GM21381 (cell line): Measurements from ENCODE around the gene LRP4.
A peak's percentile ranks its signal among the peaks of the same experiment; 100 is the strongest.

Source experiments
- ATAC-seq: cut with Tn5 transposase; IDR thresholded peaks from one replicate; pipeline ENCODE4 v1.9.1; 2021; ENCODE audit warnings: mild to moderate bottlenecking, moderate library complexity; ENCODE audit not compliant: unreplicated experiment

The LRP4 gene

GRCh38 chr11:46896719-46897406 lies 21.5 kb downstream of the LRP4 start:
- no peak for ATAC-seq

DNA sequence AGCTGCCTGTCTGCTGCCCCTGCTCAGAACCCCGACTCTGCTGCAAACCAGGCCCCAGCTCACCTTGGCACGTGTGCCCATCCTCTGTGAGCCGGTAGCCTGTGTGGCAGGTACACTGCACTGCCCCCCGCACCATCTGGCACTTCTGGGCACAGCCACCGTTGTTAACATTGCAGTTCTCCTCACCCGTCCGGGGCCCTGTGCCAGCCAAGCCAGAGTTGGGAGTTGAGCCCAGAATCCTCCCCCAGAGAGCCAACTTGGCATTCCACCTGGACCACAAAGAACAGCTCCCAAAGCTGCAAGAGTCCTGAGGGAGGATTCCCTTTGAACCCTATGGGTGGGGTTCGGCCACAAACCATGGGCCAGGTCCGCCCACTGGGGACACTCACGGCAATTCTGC lies 22.5 kb downstream of the LRP4 start:
- ATAC-seq, result no peak

DNA sequence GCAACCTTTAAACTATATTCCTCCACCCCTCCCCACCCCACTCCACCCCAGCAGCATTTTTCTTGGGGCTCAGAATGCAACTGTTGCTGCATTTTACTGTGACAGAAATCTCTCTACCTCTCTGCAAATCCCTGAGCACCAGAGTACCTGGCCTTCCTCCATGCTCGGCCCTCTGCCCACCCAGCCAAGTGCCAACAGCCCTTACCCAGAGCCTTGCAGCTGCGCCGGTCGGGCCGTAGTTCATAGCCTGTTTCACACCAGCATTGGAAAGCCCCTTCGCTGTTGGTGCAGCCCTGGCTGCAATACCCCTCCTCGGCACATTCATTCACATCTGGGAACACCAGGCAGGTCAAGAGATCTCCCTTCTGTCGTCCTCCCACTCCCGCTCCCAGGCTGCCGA lies 23.4 kb downstream of the LRP4 start:
- no peak for ATAC-seq

GRCh38 chr11:46894506-46894905 lies 23.8 kb downstream of the LRP4 start:
- ATAC-seq, result no peak

DNA sequence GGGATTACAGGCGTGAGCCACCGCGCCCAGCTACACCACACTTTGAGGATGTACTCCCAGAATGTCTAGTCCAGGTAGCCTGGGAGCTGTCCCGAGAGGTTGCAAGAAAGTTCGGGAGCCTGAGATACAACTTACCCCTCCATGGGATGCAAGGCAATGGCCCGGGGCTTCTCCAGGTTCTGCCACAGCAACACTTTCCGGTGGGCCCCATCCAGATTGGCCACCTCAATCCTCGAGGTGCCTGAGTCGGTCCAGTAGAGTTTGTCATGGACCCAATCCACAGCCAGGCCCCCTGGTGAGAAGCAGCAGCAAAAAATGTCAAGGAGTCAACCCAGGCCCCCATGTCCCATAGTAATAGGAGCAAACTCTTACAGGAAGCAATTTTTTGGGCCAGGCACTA lies 25.5 kb downstream of the LRP4 start:
- no peak for ATAC-seq

DNA sequence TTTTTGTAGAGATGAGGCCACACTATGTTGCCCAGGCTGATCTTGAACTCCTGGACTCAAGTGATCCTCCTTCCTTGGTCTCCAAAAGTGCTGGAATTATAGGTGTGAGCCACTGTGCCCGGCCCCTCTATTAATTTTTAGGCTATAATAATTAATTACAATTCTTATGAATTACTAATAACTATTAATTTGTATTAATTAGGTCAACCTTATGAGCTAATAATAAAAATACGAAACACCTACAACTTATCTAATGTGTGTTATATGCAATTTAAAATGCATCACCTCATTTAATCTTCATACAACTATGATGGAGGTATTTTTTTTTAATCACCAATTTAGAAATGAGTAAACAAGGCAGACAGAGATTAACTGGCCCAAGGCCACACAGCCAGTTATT lies 26.2 kb downstream of the LRP4 start:
- ATAC-seq, result no peak

DNA sequence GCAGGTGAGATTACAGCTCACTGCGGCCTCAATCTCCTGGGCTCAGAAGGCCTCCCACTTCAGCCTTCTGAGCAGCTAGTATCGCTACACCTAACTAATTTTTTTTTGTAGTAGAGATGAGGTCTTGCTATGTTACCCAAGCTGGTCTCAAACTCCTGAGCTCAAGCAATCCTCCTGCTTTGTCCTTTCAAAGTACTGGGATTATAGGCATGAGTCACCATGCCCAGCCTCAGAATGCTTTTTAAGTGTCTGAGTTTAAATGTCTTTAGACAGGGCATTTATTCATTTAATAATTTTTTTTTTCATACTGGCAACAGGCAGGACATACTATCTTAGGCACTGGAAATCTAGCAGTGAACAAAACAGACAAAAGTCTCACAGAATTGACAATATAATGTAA lies 27.7 kb downstream of the LRP4 start:
- no peak for ATAC-seq

- ATAC-seq, result peak; percentile 65
Measured at GRCh38 chr11:46889689-46890475, 28.5 kb downstream of the LRP4 start.

DNA sequence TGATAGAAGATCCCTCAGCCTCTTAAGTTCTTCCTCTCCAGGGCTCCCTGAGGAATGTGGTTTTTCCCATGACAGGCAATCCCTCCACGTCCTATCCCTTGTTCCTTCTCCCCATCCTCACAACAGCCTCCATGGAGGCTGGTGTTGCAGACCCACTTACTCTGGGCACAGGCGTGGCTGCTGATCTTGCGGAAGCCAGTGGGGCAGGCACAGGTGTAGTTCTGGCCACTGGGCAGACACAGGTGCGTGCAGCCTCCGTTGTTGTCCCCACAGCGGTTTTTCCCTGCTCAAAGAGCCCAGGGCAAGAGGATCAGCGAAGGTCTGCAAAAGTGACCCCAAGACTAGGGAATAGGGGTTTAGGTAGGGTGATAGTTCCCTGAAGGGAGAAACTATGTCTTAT lies 29.1 kb downstream of the LRP4 start:
- no peak for ATAC-seq

- no peak for ATAC-seq
Measured at GRCh38 chr11:46888636-46889035, 29.7 kb downstream of the LRP4 start.

- no peak for ATAC-seq
Measured at GRCh38 chr11:46886211-46886610, 32.1 kb downstream of the LRP4 start.

DNA sequence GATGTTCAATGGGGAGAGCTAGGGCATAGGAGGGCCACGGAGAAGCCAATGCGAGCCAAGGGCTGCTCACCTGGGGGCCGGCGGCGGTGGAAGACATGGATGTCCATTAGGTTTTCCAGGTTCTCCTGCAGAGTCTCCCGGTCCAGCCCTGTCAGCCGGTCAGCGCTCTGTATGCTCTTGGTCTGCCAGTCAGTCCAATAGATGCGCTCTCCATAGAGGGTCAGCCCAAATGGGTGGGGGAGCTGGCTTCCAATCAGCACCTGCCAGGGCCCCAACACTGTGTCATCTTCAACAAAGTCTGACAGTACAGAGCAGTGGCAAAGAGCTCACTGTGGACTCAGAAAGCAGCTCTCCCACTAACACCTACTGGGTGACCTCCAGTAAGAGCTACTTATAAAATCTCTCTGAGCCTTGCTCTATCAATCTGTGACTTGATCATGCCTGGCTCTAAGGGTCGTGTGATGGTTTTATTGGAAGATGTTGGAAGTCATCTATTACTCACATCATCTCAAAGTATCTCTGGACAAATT lies 39.2 kb downstream of the LRP4 start:
- ATAC-seq, result no peak

GRCh38 chr11:46877580-46877979 lies 40.8 kb downstream of the LRP4 start:
- ATAC-seq, result no peak

DNA sequence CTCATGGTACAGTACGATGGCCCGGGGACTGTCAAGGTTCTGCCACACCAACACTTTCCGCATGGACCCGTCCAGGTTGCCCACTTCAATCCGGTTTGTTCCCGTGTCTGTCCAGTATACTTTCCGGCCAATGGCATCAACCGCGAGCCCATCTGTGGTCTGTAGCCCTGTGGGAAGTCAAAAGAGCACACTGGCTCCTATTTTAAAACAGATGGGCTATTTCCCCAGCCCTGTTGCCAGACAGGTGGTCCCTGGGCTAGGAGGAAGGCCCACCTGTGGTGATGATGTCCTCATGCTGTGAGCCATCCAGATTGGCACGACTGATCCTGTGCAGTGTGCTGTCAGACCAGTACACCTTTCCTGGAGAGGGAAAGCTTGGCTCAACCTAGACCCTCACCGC lies 41.9 kb downstream of the LRP4 start:
- no peak for ATAC-seq

DNA sequence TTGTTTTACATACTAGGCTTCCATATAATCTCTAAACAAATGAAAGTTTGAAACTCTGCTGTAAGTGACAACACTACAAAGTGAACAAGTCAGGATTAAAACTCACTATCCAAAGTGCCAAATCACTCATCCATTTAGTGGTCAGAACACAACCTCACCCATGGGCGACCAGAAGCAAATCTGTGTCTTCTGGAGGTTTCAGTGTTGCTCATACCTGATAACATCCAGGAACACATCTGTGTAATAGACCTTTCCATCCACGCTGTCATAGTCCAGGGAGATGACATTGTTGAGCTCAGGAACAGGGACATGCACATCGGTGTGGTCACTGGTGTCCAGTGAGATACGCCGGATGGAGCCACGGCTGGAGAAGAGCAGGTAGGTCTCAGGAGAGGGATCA lies 43.8 kb downstream of the LRP4 start:
- no peak for ATAC-seq

GRCh38 chr11:46868912-46869311 lies 49.4 kb downstream of the LRP4 start:
- no peak for ATAC-seq

DNA sequence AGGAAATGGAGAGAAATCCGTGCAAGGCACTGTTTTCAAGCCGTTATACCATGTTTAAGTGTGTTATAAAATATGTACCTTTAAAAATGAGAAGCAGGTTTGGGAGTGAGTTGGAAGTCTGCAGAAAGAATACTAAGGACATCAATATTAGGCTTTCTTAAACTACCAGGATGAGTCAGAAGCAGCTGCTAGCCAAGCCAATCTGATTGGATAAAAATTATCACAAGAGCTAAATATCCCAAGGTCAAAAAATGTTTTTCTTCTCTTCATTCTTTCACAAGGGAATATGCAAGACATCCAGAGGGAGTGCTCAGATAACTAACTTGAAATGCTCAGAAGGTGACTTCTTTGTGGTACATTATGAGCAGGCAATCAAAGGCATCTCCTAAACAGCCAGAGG lies 53.0 kb downstream of the LRP4 start:
- ATAC-seq, result no peak

DNA sequence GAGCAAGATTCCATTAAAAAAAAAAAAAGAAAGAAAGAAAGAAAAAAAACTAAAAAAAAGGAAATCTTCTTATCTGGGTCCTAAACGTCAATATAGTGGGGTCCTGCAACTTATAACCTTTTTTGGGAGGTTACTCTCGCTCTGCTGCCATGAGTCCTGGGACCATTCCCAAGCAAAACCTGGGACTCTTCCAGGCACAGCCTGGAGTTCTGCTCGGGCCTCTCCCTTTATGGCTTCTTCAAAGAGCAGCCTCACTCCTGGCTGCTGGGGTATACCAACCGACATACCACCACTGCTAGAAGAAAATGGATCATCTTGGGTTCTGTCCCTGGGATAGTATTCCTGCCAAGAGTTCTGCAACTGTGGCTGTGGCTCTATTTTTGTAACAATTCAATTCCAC lies 58.1 kb downstream of the LRP4 start:
- ATAC-seq, result no peak

DNA sequence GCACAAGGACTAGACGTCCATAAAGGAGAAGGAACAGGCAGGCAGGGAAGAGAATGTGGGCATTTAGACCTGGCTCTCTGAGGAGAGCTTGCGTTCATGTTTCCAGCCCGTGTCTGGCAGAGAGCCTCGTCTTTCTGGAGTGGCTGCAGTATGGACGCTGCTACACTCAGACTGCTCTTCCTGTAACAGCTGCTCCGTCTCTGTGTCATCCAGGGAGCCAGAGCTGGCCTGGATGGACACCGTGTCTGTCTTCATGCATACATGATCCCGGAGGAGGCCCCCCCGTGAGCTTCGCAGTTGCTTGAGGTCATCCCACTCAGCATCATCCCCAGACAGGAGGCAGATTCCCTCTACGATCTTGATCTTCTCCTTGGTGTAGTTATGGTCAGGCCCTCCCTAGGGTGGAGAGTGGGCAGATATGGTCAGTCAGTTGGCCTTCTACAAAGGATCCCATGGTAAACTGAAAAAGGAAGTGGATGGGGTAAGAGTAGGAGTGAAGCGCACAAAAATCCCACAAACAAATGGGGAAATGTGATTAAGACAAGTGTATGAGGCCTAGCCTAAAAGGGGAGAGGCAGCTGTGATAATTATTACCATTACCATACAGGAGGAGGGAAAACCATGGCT lies 59.3 kb downstream of the LRP4 start:
- no peak for ATAC-seq

- no peak for ATAC-seq
Measured at GRCh38 chr11:46857666-46858065, 60.7 kb downstream of the LRP4 start.

DNA sequence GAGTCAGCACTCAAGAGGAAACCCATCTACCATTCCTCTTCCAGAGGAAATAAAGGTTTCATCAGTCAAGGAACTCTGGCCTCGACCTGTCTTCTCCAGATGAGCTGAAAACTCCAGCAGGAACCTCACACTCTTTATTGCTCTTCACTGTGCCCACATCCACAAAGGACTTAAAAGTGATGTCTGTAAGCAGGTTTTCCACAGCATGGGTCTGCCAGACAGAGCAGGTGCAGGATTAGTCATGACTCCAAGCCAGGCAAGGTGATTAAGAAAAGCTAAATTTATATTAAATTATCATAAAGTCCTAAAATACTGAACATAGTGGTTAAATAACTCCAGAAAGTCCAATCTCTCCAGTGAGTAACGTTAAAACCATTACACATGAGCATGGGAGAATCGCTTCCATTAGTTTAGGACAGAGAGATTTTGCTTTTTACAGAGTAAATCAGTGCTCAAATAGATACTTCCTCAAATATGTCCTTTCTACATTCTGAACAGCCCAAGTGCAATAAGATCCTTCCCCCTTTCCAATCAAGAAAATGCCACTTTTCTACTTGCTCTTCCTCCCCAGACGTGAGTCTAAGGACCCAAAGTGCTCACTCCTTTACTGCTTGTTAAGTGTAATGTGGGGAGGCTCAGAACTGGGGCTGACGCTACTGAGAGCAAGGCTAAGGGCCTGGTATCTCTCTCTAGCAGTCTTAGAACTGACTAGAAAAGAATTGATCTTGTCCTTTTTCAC lies 61.6 kb downstream of the LRP4 start:
- ATAC-seq, result no peak
